HG02970 (cell line): ENCODE measurements around the gene AP1B1.
"Not testable (repeated sequence)": the region's sequence is repeated elsewhere in the genome, so short reads cannot be mapped to it uniquely, and the experiment has no call there.

Experiments used
- ATAC-seq: cut with Tn5 transposase; IDR thresholded peaks from one replicate; pipeline ENCODE4 v1.9.1; 2021; ENCODE audit warnings: mild to moderate bottlenecking, moderate library complexity, moderate number of reproducible peaks; ENCODE audit not compliant: unreplicated experiment, low FRiP score

Gene AP1B1

GRCh38 chr22:29390270-29390669, 1.9 kb upstream of the AP1B1 start:
- ATAC-seq, result no peak

GRCh38 chr22:29388759-29389090, 355 bp upstream of the AP1B1 start:
- peak; percentile 7 for ATAC-seq

GRCh38 chr22:29386708-29387107, 1.7 kb downstream of the AP1B1 start:
- no peak for ATAC-seq

- no peak for ATAC-seq
Measured at GRCh38 chr22:29385748-29386147, 2.6 kb downstream of the AP1B1 start.

- no peak for ATAC-seq
Measured at GRCh38 chr22:29385151-29385704, 3.1 kb downstream of the AP1B1 start.

- ATAC-seq, result no peak
Measured at GRCh38 chr22:29383740-29384139, 4.6 kb downstream of the AP1B1 start.

- ATAC-seq, result no peak
Measured at GRCh38 chr22:29382580-29383302, 5.6 kb downstream of the AP1B1 start.

GRCh38 chr22:29380856-29381255, 7.5 kb downstream of the AP1B1 start:
- no peak for ATAC-seq

- ATAC-seq, result no peak
Measured at GRCh38 chr22:29380032-29380781, 8.2 kb downstream of the AP1B1 start.

GRCh38 chr22:29379258-29379657, 9.1 kb downstream of the AP1B1 start:
- ATAC-seq, result no peak

- no peak for ATAC-seq
Measured at GRCh38 chr22:29377979-29378378, 10.4 kb downstream of the AP1B1 start.

GRCh38 chr22:29376705-29377104, 11.7 kb downstream of the AP1B1 start:
- ATAC-seq, result not testable (repeated sequence)

GRCh38 chr22:29375398-29376076, 12.8 kb downstream of the AP1B1 start:
- ATAC-seq, result no peak

- not testable (repeated sequence) for ATAC-seq
Measured at GRCh38 chr22:29374806-29375205, 13.6 kb downstream of the AP1B1 start.

GRCh38 chr22:29374401-29374800, 14.0 kb downstream of the AP1B1 start:
- ATAC-seq, result no peak

GRCh38 chr22:29370537-29370936, 17.8 kb downstream of the AP1B1 start:
- no peak for ATAC-seq

GRCh38 chr22:29369460-29369859, 18.9 kb downstream of the AP1B1 start:
- no peak for ATAC-seq

- no peak for ATAC-seq
Measured at GRCh38 chr22:29359469-29359868, 28.9 kb downstream of the AP1B1 start.

- ATAC-seq, result not testable (repeated sequence)
Measured at GRCh38 chr22:29357193-29357890, 31.0 kb downstream of the AP1B1 start.

GRCh38 chr22:29353860-29354259, 34.5 kb downstream of the AP1B1 start:
- ATAC-seq, result no peak

- no peak for ATAC-seq
Measured at GRCh38 chr22:29353286-29353685, 35.1 kb downstream of the AP1B1 start.
